HG03439 (cell line): ENCODE measurements around the gene MYOM3.
"Not testable (repeated sequence)": the region's sequence is repeated elsewhere in the genome, so short reads cannot be mapped to it uniquely, and the experiment has no call there.

Experiments used
- ATAC-seq: cut with Tn5 transposase; IDR thresholded peaks from one replicate; pipeline ENCODE4 v1.9.1; 2021; ENCODE audit warnings: mild to moderate bottlenecking, moderate library complexity; ENCODE audit not compliant: unreplicated experiment

Gene MYOM3

GRCh38 chr1:24045771-24046170 lies 66.2 kb downstream of the MYOM3 start:
- no peak for ATAC-seq

GRCh38 chr1:24044672-24045071 lies 67.3 kb downstream of the MYOM3 start:
- not testable (repeated sequence) for ATAC-seq

- no peak for ATAC-seq
These were observed 68.4 kb downstream of the MYOM3 start for GRCh38 chr1:24043345-24044032.

- no peak for ATAC-seq
These were observed 69.6 kb downstream of the MYOM3 start for GRCh38 chr1:24042315-24042714.

GRCh38 chr1:24036088-24036487 lies 75.8 kb downstream of the MYOM3 start:
- no peak for ATAC-seq

DNA sequence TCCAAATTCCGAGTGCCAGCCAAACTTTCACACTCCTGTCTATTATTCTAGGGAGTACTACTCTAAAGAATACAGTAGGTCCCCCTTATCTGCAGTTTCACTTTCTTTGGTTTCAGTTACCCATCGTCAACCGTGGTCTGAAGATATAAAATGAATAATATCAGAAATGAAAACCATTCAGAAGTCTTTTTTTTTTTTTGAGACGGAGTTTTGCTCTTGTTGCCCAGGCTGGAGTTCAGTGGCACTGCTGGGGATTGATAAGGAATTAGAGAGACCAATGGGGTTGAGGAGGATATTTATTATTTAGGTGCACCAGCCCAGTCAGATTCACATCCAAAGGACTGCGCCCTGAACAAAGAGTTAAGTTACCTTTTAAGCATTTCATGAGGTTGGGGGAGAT lies 79.0 kb downstream of the MYOM3 start:
- ATAC-seq = no peak

DNA sequence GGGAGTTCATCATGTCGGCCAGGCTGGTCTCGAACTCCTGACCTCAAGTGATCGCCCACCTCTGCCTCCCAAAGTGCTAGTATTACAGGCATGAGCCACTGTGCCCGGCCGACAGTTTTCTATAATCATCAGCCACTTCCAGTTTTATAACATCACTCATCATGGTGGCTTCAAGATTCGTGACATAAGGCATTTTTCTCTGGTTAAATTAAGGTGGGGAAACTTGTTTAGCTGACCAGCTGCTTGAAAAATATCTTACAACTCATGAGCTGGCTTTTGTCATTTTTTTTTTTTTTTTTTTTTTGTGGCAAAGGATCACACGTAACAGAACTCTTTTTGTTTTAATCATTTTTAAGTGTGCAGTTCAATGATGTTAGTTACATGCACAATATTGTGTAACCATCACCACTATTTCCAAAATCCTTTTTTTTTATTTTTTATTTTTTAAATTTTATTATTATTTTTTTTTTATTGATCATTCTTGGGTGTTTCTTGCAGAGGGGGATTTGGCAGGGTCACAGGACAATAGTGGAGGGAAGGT lies 80.9 kb downstream of the MYOM3 start:
- not testable (repeated sequence) for ATAC-seq

GRCh38 chr1:24027838-24028468 lies 84.0 kb downstream of the MYOM3 start:
- ATAC-seq = no peak

- no peak for ATAC-seq
These were observed 89.2 kb downstream of the MYOM3 start for GRCh38 chr1:24022581-24023361.

DNA sequence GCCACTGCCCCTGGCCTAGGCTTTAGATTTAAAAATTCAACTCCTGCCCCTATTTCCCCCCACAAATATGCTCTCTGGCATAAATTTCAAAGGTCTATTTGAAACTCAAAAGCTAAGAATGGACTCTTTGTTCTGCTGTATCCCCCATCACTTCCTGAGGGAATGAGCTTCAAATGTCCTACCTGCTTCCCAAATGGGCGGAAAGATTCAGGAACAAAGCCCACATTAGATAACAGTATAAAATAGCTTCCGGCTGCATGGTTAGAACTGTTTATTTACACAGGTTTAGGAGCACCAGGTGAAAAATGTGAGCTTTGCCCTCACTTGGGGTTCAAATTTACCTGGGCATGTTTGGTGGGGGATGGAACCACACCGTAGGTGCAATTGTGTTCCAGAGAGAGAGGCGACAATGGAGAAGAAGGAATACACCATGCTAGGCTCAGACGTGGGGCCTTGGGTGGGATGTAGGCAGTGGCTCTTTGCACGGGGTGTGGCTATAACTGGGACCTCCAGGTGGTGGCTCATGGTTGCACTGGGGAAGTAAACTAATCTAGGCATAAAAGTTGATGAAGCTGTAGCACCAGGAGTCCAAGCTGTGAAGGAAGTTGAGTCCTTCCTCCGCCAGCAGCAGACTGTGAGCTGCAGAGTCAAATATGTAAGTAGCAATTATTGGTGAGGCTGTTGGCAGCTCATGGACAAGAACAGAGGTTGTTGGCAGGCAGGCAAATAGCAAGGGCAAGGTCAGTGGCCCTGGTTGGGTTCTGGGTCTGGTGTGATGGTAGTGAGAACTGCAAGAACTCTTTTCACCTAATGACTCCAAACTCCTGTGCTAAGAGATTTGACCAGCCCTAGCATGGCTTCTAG lies 90.3 kb downstream of the MYOM3 start:
- ATAC-seq = no peak

DNA sequence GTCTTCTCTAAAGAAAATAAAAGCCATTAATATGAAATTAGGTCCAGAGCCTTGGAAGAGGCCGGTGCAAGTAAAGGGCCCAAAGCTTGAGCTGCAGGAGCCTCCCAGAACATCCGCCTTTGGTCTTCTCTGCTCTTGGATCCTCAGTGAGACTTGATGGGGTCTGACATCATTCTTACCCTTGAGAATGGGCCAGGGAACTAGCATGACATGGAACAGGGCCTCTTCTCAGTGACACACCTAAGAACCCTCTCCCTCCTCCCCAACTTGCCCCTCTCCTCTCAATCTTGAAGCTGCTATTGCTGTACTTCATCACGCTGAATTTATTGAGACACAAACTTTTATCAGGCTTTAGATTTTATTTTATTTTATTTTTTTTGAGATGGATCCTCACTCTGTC lies 91.5 kb downstream of the MYOM3 start:
- ATAC-seq = no peak

GRCh38 chr1:24020025-24020424 lies 91.9 kb downstream of the MYOM3 start:
- no peak for ATAC-seq

DNA sequence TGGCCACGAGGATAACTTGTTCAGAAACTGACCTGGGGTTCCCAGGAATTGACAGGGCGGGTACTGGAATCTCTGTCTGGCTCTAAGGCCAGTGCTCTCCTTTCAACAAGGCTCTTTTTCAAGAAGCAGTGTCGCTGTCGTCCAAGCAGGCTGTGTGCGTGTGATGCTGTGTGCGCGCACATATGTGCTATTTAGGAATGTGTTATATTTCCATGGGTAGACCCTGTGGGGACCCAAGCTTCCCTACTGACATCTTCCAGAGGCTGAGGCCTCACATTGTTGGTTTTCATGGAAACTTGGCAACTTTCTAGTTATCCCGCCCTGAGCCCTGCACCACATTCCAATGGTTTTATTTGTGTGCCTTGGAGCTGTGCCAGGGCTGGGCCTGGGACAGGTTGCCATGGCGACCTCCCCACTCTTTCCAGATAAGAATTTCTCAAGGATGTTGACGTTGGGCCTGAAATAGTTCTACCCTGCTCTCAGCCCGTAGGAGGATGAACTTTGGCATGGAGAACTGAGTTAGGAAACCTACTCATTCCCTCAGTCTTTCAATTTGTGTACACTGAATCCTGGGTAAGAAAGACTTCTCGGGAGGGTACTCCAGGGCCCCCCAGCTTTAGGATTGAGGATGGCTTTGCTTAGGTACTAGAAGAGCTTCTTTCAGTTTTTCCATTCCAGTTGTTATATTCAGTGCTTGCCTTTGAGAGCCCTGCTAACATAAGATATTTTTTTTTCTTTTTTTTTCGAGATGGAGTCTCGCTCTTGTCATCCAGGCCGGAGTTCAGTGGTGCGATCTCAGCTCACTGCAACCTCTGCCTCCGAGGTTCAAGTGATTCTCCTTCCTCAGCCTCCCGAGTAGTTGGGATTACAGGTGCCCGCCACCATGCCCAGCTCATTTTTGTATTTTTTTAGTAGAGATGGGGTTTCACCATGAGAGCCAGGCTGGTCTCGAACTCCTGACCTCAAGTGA lies 93.0 kb downstream of the MYOM3 start:
- no peak for ATAC-seq

DNA sequence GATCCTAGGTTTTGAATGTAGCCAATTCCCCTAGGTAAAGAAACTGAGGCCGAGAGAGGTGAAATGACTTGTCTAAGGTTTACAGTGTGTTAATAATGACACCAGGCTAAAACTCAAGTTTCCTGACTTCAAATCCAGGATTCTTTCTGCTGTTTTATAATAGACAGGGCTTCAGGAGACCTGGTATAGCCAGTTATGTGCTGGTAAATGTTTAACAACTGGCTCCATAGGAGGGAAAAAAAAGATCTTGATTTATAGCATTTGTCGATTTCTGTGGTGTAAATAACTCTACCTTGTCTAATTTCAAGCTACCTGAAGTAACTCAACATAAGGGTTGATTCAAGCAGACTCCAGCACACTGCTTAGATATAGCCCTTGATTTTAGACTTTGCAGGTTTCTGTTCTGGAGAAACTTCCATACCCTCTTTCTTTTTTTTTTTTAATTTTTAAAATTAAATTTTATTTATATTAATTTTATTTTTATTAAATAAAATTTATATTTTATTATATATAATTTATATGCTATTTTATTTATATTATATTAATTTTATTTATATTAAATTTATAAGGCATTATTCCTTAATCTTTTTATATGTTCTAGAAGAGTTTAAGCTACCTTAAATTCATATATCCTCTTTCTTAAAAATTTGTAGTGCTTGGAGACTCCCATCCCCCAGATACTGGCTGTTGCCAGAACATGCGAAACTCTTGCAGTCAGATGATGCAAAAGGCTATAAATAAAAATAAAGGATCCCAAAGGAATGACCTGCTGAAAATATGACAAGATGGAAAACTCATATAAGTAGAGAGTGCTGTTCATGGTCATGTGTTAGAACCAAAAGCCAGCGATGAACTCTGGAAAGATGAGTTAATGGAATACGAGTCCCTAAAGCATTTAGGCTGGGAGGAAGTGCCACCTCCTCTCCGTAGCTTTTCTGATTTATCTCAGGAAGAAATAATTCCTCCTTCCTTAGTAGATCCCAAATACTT lies 96.4 kb downstream of the MYOM3 start:
- no peak for ATAC-seq

DNA sequence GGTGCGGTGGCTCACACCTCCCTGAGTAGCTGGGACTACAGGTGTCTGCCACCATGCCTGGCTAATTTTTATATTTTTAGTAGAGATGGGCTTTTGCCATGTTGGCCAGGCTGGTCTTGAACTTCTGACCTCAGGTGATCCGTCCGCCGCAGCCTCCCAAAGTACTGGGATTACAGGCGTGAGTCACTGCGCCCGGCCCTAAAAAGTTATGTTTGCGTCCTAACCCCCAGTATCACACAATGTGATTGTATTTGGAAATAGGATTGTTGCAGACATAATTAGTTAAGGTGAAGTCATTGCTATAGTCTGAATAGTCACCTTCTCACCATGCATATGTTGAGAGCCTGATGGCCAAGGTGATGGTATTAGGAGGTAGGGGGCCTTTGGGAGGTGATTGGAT lies 99.1 kb downstream of the MYOM3 start:
- not testable (repeated sequence) for ATAC-seq

DNA sequence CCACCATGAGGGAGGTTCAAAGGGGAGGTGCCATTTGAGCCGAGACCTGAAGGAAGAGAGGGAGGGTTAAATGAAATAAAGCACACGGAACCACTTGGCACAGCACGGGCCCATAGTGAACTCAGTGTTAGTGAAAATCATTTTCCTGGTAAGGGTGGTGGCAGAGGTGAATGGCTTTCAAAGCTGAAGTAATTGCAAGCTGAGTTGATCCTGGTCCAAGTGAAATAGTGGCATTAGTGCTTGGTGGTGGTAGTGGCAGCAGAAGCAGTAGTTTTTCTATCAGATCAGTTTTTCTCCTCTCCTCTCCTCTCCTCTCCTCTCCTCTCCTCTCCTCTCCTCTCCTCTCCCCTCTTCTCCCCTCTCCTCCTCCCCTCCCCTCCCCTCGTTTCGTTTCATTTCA lies 101.3 kb downstream of the MYOM3 start:
- no peak for ATAC-seq

- no peak for ATAC-seq
These were observed 102.5 kb downstream of the MYOM3 start for GRCh38 chr1:24009406-24009805.

DNA sequence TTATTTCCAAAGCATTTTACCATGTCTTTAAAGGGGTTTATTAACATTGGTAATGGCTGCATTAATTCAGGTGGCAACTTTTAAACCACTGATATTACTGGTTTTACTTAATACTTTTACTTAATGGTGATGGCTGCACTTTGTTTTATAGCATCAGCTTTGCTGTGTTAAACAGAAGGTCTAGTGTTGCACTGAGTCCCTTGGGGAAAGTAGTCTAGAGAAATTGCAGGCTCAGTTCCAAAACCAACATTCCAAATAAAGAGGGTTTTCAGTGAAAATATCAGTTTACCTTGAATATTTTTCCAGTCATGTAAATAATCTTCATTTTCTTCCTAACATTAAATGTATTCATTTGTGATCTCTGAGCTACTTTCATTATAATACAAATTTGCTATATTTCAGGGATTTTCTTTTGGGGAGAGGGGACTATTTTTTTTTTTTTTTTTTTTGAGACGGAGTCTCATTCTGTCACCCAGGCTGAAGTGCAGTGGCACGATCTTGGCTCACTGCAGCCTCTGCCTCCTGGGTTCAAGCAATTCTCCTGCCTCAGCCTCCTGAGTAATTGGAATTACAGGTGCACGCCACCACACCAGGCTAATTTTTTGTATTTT lies 103.3 kb downstream of the MYOM3 start:
- ATAC-seq = not testable (repeated sequence)
